Measurements from ENCODE around the gene C10orf90.

C10orf90 gene

DNA sequence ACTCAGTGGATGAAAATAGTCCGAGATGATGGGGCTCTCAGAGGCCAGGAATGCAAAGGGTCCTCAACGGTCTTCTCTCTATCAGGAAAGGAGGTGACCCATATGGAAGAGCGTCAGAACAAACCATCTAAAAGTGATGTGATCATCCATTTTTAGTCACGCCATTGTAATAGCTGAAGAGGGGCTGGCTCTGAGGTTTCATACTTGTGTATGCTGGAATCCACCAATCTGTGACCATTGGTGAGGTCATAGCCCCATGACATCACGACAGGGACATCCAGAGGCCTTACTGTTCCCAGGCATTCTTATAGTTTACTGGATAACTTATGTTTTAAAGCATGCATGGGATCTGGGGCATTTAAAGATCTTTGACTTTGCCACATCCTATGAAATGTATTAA, 83.6 kb downstream of the C10orf90 start:
- no peaks in the 10 kb centered on the region for H3F3A ChIP-seq (ENCODE audit: control insufficient read depth, insufficient read depth)
- H3K4me3 ChIP-seq (ENCODE audit: low read length) = no peak overlapping the region
- no peaks in the 10 kb centered on the region for H3K79me2 ChIP-seq (ENCODE audit: control insufficient read depth, low read length)
- H3K9me3 ChIP-seq (ENCODE audit: control insufficient read depth, insufficient read depth, low read length) = no peaks in the 10 kb centered on the region; the same call in 1 of the 2 replicates
- no peak overlapping the region for H3K27ac ChIP-seq (ENCODE audit: low read depth, low read length)
- H4K20me1 ChIP-seq (ENCODE audit: control insufficient read depth, insufficient read depth, low read depth, low read length) = no peaks in the 10 kb centered on the region
- H3K4me1 ChIP-seq (ENCODE audit: control insufficient read depth, low read length) = no peaks in the 10 kb centered on the region
- H3K36me3 ChIP-seq (ENCODE audit: control insufficient read depth, low read length) = no peaks in the 10 kb centered on the region
- H3K9me2 ChIP-seq (replicated peaks; ENCODE audit: control insufficient read depth, low read length) = no peaks in the 10 kb centered on the region
- H3K27me3 ChIP-seq (ENCODE audit: control insufficient read depth, low read length) = no peaks in the 10 kb centered on the region
- H3K4me2 ChIP-seq (ENCODE audit: low read length) = no peak overlapping the region
- TF ChIP-seq, protein P1, sequence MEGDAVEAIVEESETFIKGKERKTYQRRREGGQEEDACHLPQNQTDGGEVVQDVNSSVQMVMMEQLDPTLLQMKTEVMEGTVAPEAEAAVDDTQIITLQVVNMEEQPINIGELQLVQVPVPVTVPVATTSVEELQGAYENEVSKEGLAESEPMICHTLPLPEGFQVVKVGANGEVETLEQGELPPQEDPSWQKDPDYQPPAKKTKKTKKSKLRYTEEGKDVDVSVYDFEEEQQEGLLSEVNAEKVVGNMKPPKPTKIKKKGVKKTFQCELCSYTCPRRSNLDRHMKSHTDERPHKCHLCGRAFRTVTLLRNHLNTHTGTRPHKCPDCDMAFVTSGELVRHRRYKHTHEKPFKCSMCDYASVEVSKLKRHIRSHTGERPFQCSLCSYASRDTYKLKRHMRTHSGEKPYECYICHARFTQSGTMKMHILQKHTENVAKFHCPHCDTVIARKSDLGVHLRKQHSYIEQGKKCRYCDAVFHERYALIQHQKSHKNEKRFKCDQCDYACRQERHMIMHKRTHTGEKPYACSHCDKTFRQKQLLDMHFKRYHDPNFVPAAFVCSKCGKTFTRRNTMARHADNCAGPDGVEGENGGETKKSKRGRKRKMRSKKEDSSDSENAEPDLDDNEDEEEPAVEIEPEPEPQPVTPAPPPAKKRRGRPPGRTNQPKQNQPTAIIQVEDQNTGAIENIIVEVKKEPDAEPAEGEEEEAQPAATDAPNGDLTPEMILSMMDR (IDR thresholded peaks at IDR 0.05; ENCODE audit: low read depth, low read length, poor library complexity, severe bottlenecking) = no peak
- TF ChIP-seq EZH2phosphoT487 (IDR thresholded peaks at IDR 0.05; ENCODE audit: borderline replicate concordance, low read length) = no peak

DNA sequence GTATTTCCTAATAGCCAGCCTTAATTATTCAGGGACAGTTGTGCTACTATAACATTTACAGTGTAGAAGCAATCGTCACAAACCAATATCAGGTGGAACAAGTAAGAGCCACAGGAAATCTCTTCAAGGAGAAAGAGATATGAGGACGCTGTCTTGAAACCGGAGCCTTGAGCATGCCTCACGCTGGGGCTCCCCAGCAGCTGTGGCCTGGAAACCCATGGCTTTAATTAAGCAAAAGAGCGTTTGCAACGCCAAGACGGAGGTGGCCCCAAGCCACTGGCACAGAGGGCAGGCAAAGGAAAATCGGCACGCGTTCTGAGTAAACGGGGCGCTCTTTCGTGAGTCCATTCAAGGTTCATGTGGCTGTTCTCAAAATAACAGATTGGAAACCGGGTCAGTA, 84.4 kb downstream of the C10orf90 start:
- no peaks in the 10 kb centered on the region for H3K27me3 ChIP-seq (ENCODE audit: control insufficient read depth, low read length)
- no peaks in the 10 kb centered on the region for H3K79me2 ChIP-seq (ENCODE audit: control insufficient read depth, low read length)
- H3K4me1 ChIP-seq (ENCODE audit: control insufficient read depth, low read length) = no peaks in the 10 kb centered on the region
- no peaks in the 10 kb centered on the region; the same call in 1 of the 2 replicates for H3K9me3 ChIP-seq (ENCODE audit: control insufficient read depth, insufficient read depth, low read length)
- no peaks in the 10 kb centered on the region for H3K36me3 ChIP-seq (ENCODE audit: control insufficient read depth, low read length)
- H3K27ac ChIP-seq (ENCODE audit: low read depth, low read length) = no peak overlapping the region
- no peaks in the 10 kb centered on the region for H3F3A ChIP-seq (ENCODE audit: control insufficient read depth, insufficient read depth)
- no peak overlapping the region for H3K4me2 ChIP-seq (ENCODE audit: low read length)
- TF ChIP-seq, protein P1 (IDR thresholded peaks at IDR 0.05; ENCODE audit: low read depth, low read length, poor library complexity, severe bottlenecking) = no peak
- TF ChIP-seq EZH2phosphoT487 (IDR thresholded peaks at IDR 0.05; ENCODE audit: borderline replicate concordance, low read length) = no peak
- no peak overlapping the region for H3K4me3 ChIP-seq (ENCODE audit: low read length)
- H3K9me2 ChIP-seq (replicated peaks; ENCODE audit: control insufficient read depth, low read length) = no peaks in the 10 kb centered on the region
- no peaks in the 10 kb centered on the region for H4K20me1 ChIP-seq (ENCODE audit: control insufficient read depth, insufficient read depth, low read depth, low read length)

DNA sequence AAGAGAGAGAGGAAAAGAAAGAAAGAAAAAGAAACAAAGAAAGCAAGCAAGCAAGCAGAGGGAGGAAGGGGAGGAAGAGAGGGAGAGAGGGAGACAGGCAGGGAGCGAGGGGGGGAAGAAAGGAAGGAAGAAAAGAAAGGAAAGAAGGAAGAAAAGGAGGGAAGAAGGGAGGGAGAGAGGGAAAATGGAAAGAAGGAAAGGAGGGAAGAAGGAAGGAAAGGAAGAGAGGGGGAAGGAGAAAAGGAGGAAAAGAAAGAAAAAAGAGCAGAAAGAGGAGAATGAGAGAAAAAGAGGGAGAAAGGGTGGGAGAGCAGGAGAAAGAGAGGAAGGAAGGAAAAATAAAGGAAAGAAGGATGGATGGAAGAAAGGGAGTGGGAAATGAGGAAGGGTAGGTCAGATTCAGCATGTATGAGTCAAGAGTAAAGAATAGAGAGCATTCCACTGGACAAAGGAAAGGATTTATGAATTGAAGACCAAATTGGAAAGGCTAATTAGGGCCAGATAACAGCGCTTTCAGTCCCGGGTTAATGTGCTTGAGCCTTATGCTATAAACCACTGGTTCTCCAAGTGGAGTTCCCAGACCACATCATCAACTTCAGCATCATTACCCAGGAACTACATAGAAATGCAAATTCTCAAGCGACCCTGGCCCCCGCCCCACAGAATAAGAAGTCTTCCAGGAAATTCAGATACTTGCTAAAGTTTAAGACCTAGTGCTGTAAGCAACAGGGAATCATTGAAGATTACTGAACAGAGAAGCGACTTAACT, 85.1 kb downstream of the C10orf90 start:
- Histone ChIP-seq H3K9me2 (replicated peaks; ENCODE audit: control insufficient read depth, low read length) (no peaks in the 10 kb centered on the region), H3F3A (ENCODE audit: control insufficient read depth, insufficient read depth) (no peaks in the 10 kb centered on the region), H4K20me1 (ENCODE audit: control insufficient read depth, insufficient read depth, low read depth, low read length) (no peaks in the 10 kb centered on the region), H3K27me3 (ENCODE audit: control insufficient read depth, low read length) (no peaks in the 10 kb centered on the region), H3K79me2 (ENCODE audit: control insufficient read depth, low read length) (no peaks in the 10 kb centered on the region), H3K4me1 (ENCODE audit: control insufficient read depth, low read length) (no peaks in the 10 kb centered on the region), H3K4me2 (ENCODE audit: low read length) (no peak overlapping the region), H3K36me3 (ENCODE audit: control insufficient read depth, low read length) (no peaks in the 10 kb centered on the region), H3K4me3 (ENCODE audit: low read length) (no peak overlapping the region), H3K9me3 (ENCODE audit: control insufficient read depth, insufficient read depth, low read length) (no peaks in the 10 kb centered on the region; the same call in 1 of the 2 replicates), H3K27ac (ENCODE audit: low read depth, low read length) (no peak overlapping the region)
- TF ChIP-seq, protein P1 (IDR thresholded peaks at IDR 0.05; ENCODE audit: low read depth, low read length, poor library complexity, severe bottlenecking) = no peak
- no peak for TF ChIP-seq EZH2phosphoT487 (IDR thresholded peaks at IDR 0.05; ENCODE audit: borderline replicate concordance, low read length)

Measured in DOHH2 (cell line).